ENCODE data around the gene SPATA18.
"Not testable (repeated sequence)": the region's sequence is repeated elsewhere in the genome, so short reads cannot be mapped to it uniquely, and the experiment has no call there.

The SPATA18 gene

DNA sequence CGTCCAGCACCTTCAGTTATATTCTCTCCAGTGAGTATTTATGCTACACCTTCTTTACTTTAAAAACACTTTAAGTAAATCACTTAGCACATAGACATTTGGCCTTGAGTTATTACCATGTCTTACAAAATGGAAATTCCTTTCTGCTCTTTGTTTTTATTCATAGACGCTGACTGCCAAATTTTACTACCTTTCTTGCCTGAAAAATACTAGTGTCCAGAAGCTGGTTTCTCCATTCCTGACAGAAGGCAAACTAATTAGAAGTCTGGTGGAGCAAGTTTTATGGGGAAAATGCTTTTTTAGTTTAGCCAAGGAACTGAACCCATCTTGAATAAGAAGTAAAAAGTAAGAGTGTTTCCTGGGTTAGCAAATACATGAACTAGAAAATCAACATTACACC lies 65.5 kb downstream of the SPATA18 start:
- no peak for DNase-seq (ENCODE audit: low spot score)
- TF ChIP-seq, protein P1, sequence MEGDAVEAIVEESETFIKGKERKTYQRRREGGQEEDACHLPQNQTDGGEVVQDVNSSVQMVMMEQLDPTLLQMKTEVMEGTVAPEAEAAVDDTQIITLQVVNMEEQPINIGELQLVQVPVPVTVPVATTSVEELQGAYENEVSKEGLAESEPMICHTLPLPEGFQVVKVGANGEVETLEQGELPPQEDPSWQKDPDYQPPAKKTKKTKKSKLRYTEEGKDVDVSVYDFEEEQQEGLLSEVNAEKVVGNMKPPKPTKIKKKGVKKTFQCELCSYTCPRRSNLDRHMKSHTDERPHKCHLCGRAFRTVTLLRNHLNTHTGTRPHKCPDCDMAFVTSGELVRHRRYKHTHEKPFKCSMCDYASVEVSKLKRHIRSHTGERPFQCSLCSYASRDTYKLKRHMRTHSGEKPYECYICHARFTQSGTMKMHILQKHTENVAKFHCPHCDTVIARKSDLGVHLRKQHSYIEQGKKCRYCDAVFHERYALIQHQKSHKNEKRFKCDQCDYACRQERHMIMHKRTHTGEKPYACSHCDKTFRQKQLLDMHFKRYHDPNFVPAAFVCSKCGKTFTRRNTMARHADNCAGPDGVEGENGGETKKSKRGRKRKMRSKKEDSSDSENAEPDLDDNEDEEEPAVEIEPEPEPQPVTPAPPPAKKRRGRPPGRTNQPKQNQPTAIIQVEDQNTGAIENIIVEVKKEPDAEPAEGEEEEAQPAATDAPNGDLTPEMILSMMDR (IDR thresholded peaks at IDR 0.05; ENCODE audit: borderline replicate concordance, control extremely low read depth, extremely low read depth, insufficient read depth, missing control alignments), result no peak
- in situ Hi-C loops (cut with MboI; ENCODE audit: low sequenced_read_pairs, unreplicated experiment), result loop anchor here (25.0 kb wide), 1 partner anchor 154 kb away; no protein-coding TSS in a partner anchor

DNA sequence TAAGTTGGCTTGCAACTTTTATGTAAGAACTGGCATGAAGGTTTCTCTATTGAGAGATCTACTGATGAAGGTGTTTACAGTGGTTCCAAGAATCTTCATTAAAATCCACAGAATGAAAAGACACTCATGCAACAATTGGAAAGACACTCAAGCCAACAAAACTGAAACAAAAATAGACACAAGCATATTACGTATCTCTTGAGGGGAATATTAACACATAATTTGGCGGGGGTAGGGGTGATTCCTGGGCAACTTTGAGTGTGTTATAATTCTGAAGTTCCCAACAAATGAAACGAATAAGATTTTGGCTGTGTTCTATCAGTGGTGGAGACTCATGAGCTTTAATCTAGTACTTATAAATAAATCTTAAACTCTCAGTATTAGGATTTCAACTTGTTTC lies 75.1 kb downstream of the SPATA18 start:
- no peak for DNase-seq (ENCODE audit: low spot score)
- TF ChIP-seq, protein P1 (IDR thresholded peaks at IDR 0.05; ENCODE audit: borderline replicate concordance, control extremely low read depth, extremely low read depth, insufficient read depth, missing control alignments), result no peak
- in situ Hi-C loops (cut with MboI; ENCODE audit: low sequenced_read_pairs, unreplicated experiment), result loop anchor here (25.0 kb wide), 1 partner anchor 114 kb away; the partner anchor contains the start of gene LRRC66

DNA sequence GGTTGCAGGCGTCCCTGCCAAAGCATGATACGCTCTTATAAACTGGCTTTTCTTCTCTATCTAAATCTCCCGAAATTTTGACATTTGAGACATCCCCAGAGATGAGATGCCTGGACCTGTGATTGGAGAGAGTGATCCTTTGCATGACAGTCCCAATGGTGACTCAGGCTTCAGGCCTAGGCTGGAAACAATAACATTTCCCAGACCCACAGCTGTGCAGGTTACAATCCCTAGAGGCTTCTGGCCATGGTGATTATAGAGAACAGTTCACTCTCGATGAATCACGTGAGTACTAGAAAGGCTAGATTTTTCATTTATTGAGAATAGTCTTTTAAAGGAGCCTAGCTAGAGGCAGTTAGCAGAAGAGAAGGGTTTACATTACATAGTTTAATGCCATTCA lies 75.9 kb downstream of the SPATA18 start:
- in situ Hi-C loops (cut with MboI; ENCODE audit: low sequenced_read_pairs, unreplicated experiment), result loop anchor here (25.0 kb wide), 1 partner anchor 115 kb away; the partner anchor contains the start of gene LRRC66
- TF ChIP-seq, protein P1 (IDR thresholded peaks at IDR 0.05; ENCODE audit: borderline replicate concordance, control extremely low read depth, extremely low read depth, insufficient read depth, missing control alignments), result no peak
- DNase-seq (ENCODE audit: low spot score), result no peak

DNA sequence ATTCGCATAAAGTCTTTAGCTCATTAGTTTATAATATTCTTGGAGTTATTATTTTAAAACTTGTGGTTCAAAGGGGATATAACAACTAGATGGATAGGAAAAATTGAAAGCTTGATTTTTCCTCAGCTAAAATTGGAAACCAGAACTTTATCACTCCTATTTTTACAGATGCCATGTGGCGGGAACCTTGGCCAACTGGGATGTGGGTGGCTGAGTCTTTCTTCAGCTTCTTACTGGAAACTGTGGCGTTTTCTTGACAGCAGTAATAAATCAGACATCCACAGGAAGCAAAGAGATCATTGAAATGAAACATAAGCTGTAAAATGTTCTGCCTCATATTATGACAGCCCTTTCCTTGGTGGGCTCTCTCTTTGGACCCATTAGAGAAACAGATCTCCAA lies 84.1 kb downstream of the SPATA18 start:
- in situ Hi-C loops (cut with MboI; ENCODE audit: low sequenced_read_pairs, unreplicated experiment), result loop anchor here (25.0 kb wide), 1 partner anchor 123 kb away; the partner anchor contains the start of gene LRRC66
- TF ChIP-seq, protein P1 (IDR thresholded peaks at IDR 0.05; ENCODE audit: borderline replicate concordance, control extremely low read depth, extremely low read depth, insufficient read depth, missing control alignments), result no peak
- DNase-seq (ENCODE audit: low spot score), result no peak

DNA sequence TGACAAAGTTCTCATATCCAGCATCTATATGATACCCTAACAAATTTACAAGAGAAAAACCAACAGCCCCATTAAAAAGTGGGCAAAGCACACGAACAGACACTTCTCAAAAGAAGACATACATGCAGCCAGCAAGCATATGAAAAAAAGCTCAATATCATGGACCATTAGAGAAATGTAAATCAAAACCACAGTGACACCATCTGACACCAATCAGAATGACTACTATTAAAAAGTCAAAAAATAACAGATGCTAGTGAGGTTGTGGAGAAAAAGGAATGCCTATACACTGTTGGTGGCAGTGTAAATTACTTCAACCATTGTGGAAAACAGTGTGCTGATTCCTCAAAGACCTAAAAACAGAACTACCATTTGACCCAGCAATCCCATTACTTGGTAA lies 86.0 kb downstream of the SPATA18 start:
- in situ Hi-C loops (cut with MboI; ENCODE audit: low sequenced_read_pairs, unreplicated experiment), result loop anchor here (25.0 kb wide), 1 partner anchor 125 kb away; the partner anchor contains the start of gene LRRC66
- not testable (repeated sequence) for DNase-seq (ENCODE audit: low spot score)

DNA sequence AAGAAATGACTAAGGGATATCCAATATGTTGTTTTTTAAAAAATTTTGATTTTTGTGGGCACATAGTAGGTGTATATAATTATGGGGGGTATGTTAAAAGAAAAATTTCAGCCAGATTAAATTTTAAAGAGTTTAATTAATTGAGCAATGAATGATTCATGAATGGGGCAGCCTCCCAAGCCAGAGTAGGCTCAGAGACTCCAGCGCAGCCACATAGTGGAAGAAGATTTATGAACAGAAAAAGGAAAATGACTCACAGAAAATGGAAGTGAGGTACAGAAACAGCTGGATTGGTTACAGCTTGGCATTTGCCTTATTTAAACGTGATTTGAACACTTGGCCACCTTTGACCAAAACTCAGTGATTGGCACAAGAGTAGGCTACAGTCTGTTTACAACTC lies 91.7 kb downstream of the SPATA18 start:
- in situ Hi-C loops (cut with MboI; ENCODE audit: low sequenced_read_pairs, unreplicated experiment), result loop anchor here (25.0 kb wide), 1 partner anchor 131 kb away; the partner anchor contains the start of gene LRRC66
- no peak for DNase-seq (ENCODE audit: low spot score)
- TF ChIP-seq, protein P1 (IDR thresholded peaks at IDR 0.05; ENCODE audit: borderline replicate concordance, control extremely low read depth, extremely low read depth, insufficient read depth, missing control alignments), result no peak

DNA sequence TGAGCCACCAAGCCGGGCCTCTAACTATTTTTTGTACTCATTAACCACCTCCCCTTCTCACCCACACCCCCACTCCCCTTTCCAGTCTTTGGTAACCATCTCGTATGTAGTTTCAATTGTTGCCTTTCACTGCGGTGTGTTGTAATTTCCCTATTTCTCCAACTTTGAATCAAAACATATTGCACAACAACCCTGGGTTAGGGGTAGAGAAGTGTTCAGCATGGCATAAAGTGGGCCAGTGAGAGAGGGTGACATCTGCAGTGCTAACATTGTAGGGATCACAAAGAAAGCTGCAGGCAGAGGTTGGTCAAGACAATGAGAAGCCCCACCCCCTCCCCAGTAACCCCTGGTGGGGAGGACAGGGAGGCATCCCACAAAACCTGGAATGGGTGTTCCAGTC lies 92.7 kb downstream of the SPATA18 start:
- no peak for DNase-seq (ENCODE audit: low spot score)
- in situ Hi-C loops (cut with MboI; ENCODE audit: low sequenced_read_pairs, unreplicated experiment), result loop anchor here (25.0 kb wide), 1 partner anchor 132 kb away; the partner anchor contains the start of gene LRRC66
- TF ChIP-seq, protein P1 (IDR thresholded peaks at IDR 0.05; ENCODE audit: borderline replicate concordance, control extremely low read depth, extremely low read depth, insufficient read depth, missing control alignments), result no peak
